Upper lobe of left lung (tissue), 6 donors: ENCODE data around the gene CAPN10. TPM values are rescaled to one million over a fixed set of nuclear protein-coding genes. Genes with fewer than 3 reads are reported as not detected.

Experiments used
- ATAC-seq, 2 donors: fragments of 200-7000 bp; cut with Tn5 transposase; one replicate each; pipeline ENCODE4 v1.9.1; 2022; ENCODE audit warnings: mild to moderate bottlenecking in 2 of 2, moderate library complexity in 2 of 2; ENCODE audit not compliant: low FRiP score in 2 of 2
- DNase-seq, 2 donors: peaks; one replicate each; pipeline ENCODE4 v3.0.0-alpha.2; 2019 to 2020
- H3K27ac ChIP-seq, 4 donors: fragments of 200-600 bp; sonication (generic); one replicate each; pipeline ENCODE4 v1.5.1; 2016 to 2019
- H3K27me3 ChIP-seq, 4 donors: fragments of 200-600 bp; sonication (generic); one replicate each; pipeline ENCODE4 v1.5.1; 2017 to 2019
- H3K36me3 ChIP-seq, 4 donors: fragments of 200-600 bp; sonication (generic); one replicate each; pipeline ENCODE4 v1.5.1; 2016 to 2019
- H3K4me1 ChIP-seq, 4 donors: fragments of 200-600 bp; sonication (generic); one replicate each; pipeline ENCODE4 v1.5.1; 2018 to 2019
- H3K4me3 ChIP-seq, 4 donors: fragments of 200-600 bp; sonication (generic); one replicate each; pipeline ENCODE4 v1.5.1; 2017 to 2019; ENCODE audit warnings: mild to moderate bottlenecking in 2 of 4, moderate library complexity in 1 of 4
- H3K9me3 ChIP-seq, 4 donors: fragments of 200-600 bp; sonication (generic); one replicate each; pipeline ENCODE4 v1.5.1; 2018 to 2019
- EP300 ChIP-seq, 4 donors: sonication (generic); formaldehyde crosslinking; IDR thresholded peaks; one replicate each; pipeline ENCODE4 v1.5.1; 2017; ENCODE audit warnings: antibody characterized with exemption in 4 of 4, control low read depth in 2 of 4
- POLR2A ChIP-seq, 4 donors: fragments of 450-650 bp; IDR thresholded peaks; one replicate each; pipeline ENCODE4 v1.5.1; 2016 to 2017; ENCODE audit warnings: antibody characterized with exemption in 4 of 4, mild to moderate bottlenecking in 2 of 4
- POLR2AphosphoS5 ChIP-seq, 2 donors: sonication (generic); formaldehyde crosslinking; IDR thresholded peaks; one replicate each; pipeline ENCODE4 v1.5.1; 2017; ENCODE audit warnings: antibody characterized with exemption in 2 of 2
- whole genome bisulfite sequencing, 2 donors: methylation state at CpG; one replicate each; pipeline ENCODE4 v1.1.5; 2017 to 2018; 5-methylcytosine and 5-hydroxymethylcytosine counted together
- total RNA-seq, 6 donors: library from RNA; depleted of rRNA in 4 of 6; stranded (reverse); fragments of >200 nt in 4 of 6; gene quantifications; one replicate each; pipeline versions ENCODE4 v1.1.0 to v1.2.1, GENCODE V29; 2016 to 2021
- TF ChIP-seq, protein P1 (sequence below), 6 experiments: fragments of 450-650 bp in 4 of 6; fragments of 200-600 bp in 2 of 6; sonication (generic) in 2 of 6; IDR thresholded peaks; one replicate each; pipeline ENCODE4 v1.5.1; 2016 to 2019; ENCODE audit warnings: antibody characterized with exemption in 6 of 6
- donor health status: DM: no; HTN: no; CAD: no; lungs with moderate emphysema.
- donor health status: DM: no; HTN: yes; CAD: no; lungs with severe emphysema.

Gene CAPN10
- total RNA-seq, 6 donors from 2014 or later: 35.3 to 118 (median 38.9) TPM

DNA sequence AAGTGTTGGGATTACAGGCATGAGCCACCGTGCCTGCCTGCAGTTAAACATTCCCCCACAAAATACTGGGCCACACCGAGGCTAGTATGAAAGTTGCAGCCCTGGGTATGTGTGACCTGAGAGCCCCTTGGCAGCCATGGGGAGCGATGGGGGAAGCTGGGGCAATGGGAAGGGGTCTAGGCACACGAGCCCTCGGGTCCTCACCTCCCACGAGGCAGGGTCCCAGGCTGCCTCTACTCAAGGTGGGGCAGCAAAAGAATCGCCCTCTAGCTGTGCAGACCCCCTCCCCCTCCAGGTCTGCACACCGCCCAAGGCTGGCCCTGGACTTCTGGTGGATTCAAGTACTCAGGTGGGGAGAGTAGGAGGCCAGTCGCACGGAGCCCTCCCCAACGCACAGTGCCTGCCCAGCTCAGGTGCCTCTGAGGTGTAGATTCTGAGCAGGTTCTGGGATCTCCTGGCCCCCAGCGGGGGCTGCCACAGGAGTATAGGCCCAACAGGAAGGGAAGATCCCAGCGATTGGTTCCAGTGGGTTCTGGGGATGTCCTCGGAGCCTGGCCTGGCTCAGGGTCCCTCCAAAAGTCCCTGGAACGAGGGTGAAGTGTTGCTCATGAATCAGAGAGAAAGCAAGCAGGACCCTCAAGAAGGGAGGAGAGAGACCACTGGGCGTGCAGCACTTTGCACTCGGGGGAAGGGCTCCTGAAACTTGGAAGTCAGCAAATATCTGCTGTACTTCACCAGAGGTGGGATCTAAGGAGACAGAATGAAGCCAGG lies 41.4 kb downstream of the CAPN10 start:
- Histone ChIP-seq H3K27me3 (no peaks in the 10 kb centered on the region), H3K9me3 (no peaks in the 10 kb centered on the region), H3K27ac (no peak overlapping the region), H3K4me1 (peaks cover 0 to 18% (median 7%) of the 10 kb centered on the region in 4 donors), H3K4me3 (no peak overlapping the region), H3K36me3 (no peaks in the 10 kb centered on the region)
- WGBS, 2 donors: 85 to 91% methylated on average over 14 to 17 of the region's 17 CpGs
- ATAC-seq (no peak), DNase-seq (no peak)
- no peak for TF ChIP-seq POLR2A (IDR thresholded peaks at IDR 0.05)
- TF ChIP-seq, protein P1, sequence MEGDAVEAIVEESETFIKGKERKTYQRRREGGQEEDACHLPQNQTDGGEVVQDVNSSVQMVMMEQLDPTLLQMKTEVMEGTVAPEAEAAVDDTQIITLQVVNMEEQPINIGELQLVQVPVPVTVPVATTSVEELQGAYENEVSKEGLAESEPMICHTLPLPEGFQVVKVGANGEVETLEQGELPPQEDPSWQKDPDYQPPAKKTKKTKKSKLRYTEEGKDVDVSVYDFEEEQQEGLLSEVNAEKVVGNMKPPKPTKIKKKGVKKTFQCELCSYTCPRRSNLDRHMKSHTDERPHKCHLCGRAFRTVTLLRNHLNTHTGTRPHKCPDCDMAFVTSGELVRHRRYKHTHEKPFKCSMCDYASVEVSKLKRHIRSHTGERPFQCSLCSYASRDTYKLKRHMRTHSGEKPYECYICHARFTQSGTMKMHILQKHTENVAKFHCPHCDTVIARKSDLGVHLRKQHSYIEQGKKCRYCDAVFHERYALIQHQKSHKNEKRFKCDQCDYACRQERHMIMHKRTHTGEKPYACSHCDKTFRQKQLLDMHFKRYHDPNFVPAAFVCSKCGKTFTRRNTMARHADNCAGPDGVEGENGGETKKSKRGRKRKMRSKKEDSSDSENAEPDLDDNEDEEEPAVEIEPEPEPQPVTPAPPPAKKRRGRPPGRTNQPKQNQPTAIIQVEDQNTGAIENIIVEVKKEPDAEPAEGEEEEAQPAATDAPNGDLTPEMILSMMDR (IDR thresholded peaks at IDR 0.05): no peak
- no peak for TF ChIP-seq EP300 (IDR thresholded peaks at IDR 0.05)
- TF ChIP-seq POLR2AphosphoS5 (IDR thresholded peaks at IDR 0.05): no peak

DNA sequence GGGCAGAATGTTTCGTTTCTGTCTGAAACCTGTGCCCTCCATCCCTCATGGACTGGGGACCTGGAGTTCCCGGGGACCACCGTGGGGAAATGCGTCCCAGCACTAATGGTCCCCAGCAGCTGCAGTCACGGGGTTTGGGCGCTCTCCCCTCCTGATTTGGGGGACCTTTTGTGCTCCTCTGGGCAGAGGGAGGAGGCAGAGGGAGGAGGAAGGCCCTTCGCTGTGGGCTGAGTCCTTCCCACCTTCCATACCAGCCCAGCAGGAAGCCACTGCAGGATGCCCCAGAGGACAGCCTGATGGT lies 41.9 kb downstream of the CAPN10 start:
- H3K36me3 ChIP-seq: no peaks in the 10 kb centered on the region
- H3K27me3 ChIP-seq: no peaks in the 10 kb centered on the region
- peaks cover 0 to 16% (median 6%) of the 10 kb centered on the region in 4 donors for H3K4me1 ChIP-seq
- DNase-seq (no peak), ATAC-seq (no peak)
- H3K9me3 ChIP-seq: peaks cover 0 to 3% (median under 1%) of the 10 kb centered on the region in 4 donors
- WGBS, 2 donors: 82 to 88% methylated on average over 7 of the region's 7 CpGs
- H3K27ac ChIP-seq: no peak overlapping the region
- TF ChIP-seq, protein P1 (IDR thresholded peaks at IDR 0.05): no peak
- TF ChIP-seq EP300 (IDR thresholded peaks at IDR 0.05) (no peak), POLR2AphosphoS5 (IDR thresholded peaks at IDR 0.05) (no peak), POLR2A (IDR thresholded peaks at IDR 0.05) (no peak)
- no peak overlapping the region for H3K4me3 ChIP-seq

DNA sequence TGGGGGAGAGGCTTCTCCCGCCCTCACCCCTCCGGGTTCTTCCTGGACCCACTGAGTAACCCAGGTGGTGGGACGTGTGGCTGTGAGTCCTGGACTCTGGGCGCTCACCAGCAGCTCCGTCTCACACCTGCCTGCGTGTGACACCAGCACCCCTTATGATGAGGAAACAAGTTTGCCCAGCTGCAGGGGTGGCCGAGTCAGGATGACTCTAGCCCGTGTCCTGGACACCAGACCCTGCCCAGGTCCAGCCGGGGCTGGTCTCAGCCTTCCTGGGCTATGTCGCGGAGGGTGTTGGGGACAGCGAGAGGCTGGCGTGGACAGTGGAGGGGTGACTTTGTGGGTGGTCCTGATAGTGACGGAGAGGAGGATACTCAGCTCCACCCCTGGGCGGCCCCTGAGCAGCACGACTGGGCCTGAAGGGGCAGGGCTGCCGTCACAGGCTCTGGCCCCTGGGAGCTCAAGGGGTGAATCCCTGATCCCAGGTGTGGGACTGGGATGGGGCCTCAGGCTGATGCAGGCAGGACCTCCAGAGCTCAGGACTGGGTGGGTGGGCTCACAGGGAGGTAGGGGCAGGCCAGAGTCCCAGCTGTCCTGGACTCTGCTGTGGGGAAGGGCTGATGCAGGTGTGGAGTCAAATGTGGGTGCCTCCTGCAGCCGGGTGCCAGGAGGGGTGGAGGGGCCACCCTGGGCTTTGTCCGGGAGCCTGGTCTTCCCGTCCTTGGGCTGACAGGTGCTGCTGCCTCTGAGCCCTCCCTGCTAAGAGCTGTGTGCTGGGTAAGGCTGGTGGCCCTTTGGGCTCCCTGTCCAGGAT lies 42.5 kb downstream of the CAPN10 start:
- H3K9me3 ChIP-seq: peaks cover 0 to 9% (median 4%) of the 10 kb centered on the region in 4 donors
- 67% methylated on average over 18 of the region's 20 CpGs; no CpG with 5 or more reads in 1 of the 2 donors for WGBS, 2 donors
- DNase-seq (peak in 1 of 2 donors; percentile 60), ATAC-seq (no peak)
- H3K4me3 ChIP-seq: no peak overlapping the region
- no peaks in the 10 kb centered on the region for H3K36me3 ChIP-seq
- TF ChIP-seq, protein P1 (IDR thresholded peaks at IDR 0.05): no peak
- no peak for TF ChIP-seq EP300 (IDR thresholded peaks at IDR 0.05)
- no peak for TF ChIP-seq POLR2A (IDR thresholded peaks at IDR 0.05)
- no peak for TF ChIP-seq POLR2AphosphoS5 (IDR thresholded peaks at IDR 0.05)
- H3K27ac ChIP-seq: no peak overlapping the region
- peaks cover 0 to 13% (median 4%) of the 10 kb centered on the region in 4 donors for H3K4me1 ChIP-seq
- no peaks in the 10 kb centered on the region for H3K27me3 ChIP-seq

DNA sequence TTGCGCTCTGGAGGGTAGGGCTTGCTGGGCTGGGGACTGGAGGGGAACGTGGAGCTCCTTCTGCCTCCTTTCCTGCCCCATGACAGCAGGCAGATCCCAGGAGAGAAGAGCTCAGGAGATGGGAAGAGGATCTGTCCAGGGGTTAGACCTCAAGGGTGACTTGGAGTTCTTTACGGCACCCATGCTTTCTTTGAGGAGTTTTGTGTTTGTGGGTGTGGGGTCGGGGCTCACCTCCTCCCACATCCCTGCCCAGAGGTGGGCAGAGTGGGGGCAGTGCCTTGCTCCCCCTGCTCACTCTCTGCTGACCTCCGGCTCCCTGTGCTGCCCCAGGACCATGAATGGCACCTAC lies 43.1 kb downstream of the CAPN10 start:
- no peak for TF ChIP-seq POLR2A (IDR thresholded peaks at IDR 0.05)
- no peak for TF ChIP-seq EP300 (IDR thresholded peaks at IDR 0.05)
- TF ChIP-seq, protein P1 (IDR thresholded peaks at IDR 0.05): no peak
- no peak for TF ChIP-seq POLR2AphosphoS5 (IDR thresholded peaks at IDR 0.05)

More for the DNA sequence above, 43.1 kb downstream of the CAPN10 start:
- Histone ChIP-seq H3K9me3 (peaks cover 0 to 10% (median 4%) of the 10 kb centered on the region in 4 donors), H3K27me3 (no peaks in the 10 kb centered on the region), H3K27ac (no peak overlapping the region), H3K4me1 (peaks cover 0 to 11% (median 3%) of the 10 kb centered on the region in 4 donors), H3K4me3 (no peak overlapping the region), H3K36me3 (no peaks in the 10 kb centered on the region)
- ATAC-seq (no peak), DNase-seq (no peak)
- WGBS, 2 donors: 64 to 82% methylated on average over 3 to 4 of the region's 5 CpGs
